ENCODE data around the gene TRAFD1.

DNA sequence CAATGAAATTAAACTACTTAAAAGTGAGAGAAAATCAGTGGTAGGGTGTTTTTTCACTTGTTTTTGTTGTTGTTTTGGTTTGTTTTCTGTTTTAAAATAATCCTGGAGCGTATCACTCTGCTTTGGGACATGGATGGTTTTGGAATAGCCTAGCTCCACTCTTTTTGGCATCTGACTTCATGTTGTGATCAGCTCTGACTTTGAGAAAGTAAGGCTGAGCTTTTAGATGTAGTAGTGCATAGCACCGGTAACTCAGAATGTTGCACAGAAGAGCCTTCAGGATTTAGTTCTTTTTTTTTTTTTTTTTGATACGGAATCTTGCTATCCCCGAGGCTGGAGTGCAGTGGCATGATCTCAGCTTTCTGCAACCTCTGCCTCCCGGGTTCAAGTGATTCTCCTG is 8.1 kb downstream of the TRAFD1 start:
- TF ChIP-seq, protein P1, sequence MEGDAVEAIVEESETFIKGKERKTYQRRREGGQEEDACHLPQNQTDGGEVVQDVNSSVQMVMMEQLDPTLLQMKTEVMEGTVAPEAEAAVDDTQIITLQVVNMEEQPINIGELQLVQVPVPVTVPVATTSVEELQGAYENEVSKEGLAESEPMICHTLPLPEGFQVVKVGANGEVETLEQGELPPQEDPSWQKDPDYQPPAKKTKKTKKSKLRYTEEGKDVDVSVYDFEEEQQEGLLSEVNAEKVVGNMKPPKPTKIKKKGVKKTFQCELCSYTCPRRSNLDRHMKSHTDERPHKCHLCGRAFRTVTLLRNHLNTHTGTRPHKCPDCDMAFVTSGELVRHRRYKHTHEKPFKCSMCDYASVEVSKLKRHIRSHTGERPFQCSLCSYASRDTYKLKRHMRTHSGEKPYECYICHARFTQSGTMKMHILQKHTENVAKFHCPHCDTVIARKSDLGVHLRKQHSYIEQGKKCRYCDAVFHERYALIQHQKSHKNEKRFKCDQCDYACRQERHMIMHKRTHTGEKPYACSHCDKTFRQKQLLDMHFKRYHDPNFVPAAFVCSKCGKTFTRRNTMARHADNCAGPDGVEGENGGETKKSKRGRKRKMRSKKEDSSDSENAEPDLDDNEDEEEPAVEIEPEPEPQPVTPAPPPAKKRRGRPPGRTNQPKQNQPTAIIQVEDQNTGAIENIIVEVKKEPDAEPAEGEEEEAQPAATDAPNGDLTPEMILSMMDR (IDR thresholded peaks at IDR 0.05) = no peak
- TF ChIP-seq EP300 (IDR thresholded peaks at IDR 0.05) = no peak
